ENCODE results near the gene TUBA1C.

GRCh38 chr12:49294804-49295081 lies 29.9 kb downstream of the TUBA1C start:
- TF ChIP-seq CTCF (IDR thresholded peaks at IDR 0.05 in 4 of 5, conservative IDR thresholded peaks at IDR 0.05 in 1 of 5) (no peak), POLR2A (IDR thresholded peaks at IDR 0.05) (no peak)

All from gastrocnemius medialis (tissue), 4 donors.